ENCODE data around the gene PIK3CB.

The PIK3CB gene

GRCh38 chr3:138799822-138800221 is 34.9 kb downstream of the PIK3CB start:
- no peak overlapping the region for H3K27ac ChIP-seq (ENCODE audit: extremely low read depth, low read depth, low read length)
- H3K4me1 ChIP-seq (ENCODE audit: control insufficient read depth, insufficient read depth, low read length), result no peaks in the 10 kb centered on the region
- H3K36me3 ChIP-seq (ENCODE audit: control insufficient read depth in 2 of 2, insufficient read depth in 1 of 2, low read length in 2 of 2), result no peaks in the 10 kb centered on the region; a peak in 1 of 3 replicates
- ChIA-PET CTCF (no interaction called here), POLR2A (no interaction called here)
- H3K9me3 ChIP-seq (ENCODE audit: control insufficient read depth, insufficient read depth, low read depth, low read length), result no peaks in the 10 kb centered on the region
- TF ChIP-seq ZNF174 (tag by site-specific recombination; IDR thresholded peaks at IDR 0.05) (no peak), MEIS1 (CRISPR knock-in tag; IDR thresholded peaks at IDR 0.05; ENCODE audit: borderline replicate concordance) (no peak), PRDM1 (tag by site-specific recombination; IDR thresholded peaks at IDR 0.05) (no peak), ZNF660 (tag by site-specific recombination; IDR thresholded peaks at IDR 0.05) (no peak), RBAK (tag by site-specific recombination; IDR thresholded peaks at IDR 0.05) (no peak), ZNF146 (tag by site-specific recombination; IDR thresholded peaks at IDR 0.05) (no peak), ZBTB17 (tag by site-specific recombination; IDR thresholded peaks at IDR 0.05) (no peak), SCRT1 (tag by site-specific recombination; IDR thresholded peaks at IDR 0.05; ENCODE audit: borderline replicate concordance) (no peak), ZNF426 (tag by site-specific recombination; IDR thresholded peaks at IDR 0.05) (no peak), ZXDB (tag by site-specific recombination; IDR thresholded peaks at IDR 0.05) (no peak), ZNF747 (tag by site-specific recombination; IDR thresholded peaks at IDR 0.05) (no peak), ZNF548 (tag by site-specific recombination; IDR thresholded peaks at IDR 0.05) (no peak), YY1 (tag by site-specific recombination; IDR thresholded peaks at IDR 0.05) (no peak), ZNF768 (tag by site-specific recombination; IDR thresholded peaks at IDR 0.05) (no peak), ZSCAN30 (tag by site-specific recombination; IDR thresholded peaks at IDR 0.05) (no peak), ZNF785 (tag by site-specific recombination; IDR thresholded peaks at IDR 0.05) (no peak), PRDM6 (tag by site-specific recombination; IDR thresholded peaks at IDR 0.05) (no peak), ZNF677 (tag by site-specific recombination; IDR thresholded peaks at IDR 0.05) (no peak)
- TF ChIP-seq, protein P1, sequence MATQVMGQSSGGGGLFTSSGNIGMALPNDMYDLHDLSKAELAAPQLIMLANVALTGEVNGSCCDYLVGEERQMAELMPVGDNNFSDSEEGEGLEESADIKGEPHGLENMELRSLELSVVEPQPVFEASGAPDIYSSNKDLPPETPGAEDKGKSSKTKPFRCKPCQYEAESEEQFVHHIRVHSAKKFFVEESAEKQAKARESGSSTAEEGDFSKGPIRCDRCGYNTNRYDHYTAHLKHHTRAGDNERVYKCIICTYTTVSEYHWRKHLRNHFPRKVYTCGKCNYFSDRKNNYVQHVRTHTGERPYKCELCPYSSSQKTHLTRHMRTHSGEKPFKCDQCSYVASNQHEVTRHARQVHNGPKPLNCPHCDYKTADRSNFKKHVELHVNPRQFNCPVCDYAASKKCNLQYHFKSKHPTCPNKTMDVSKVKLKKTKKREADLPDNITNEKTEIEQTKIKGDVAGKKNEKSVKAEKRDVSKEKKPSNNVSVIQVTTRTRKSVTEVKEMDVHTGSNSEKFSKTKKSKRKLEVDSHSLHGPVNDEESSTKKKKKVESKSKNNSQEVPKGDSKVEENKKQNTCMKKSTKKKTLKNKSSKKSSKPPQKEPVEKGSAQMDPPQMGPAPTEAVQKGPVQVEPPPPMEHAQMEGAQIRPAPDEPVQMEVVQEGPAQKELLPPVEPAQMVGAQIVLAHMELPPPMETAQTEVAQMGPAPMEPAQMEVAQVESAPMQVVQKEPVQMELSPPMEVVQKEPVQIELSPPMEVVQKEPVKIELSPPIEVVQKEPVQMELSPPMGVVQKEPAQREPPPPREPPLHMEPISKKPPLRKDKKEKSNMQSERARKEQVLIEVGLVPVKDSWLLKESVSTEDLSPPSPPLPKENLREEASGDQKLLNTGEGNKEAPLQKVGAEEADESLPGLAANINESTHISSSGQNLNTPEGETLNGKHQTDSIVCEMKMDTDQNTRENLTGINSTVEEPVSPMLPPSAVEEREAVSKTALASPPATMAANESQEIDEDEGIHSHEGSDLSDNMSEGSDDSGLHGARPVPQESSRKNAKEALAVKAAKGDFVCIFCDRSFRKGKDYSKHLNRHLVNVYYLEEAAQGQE (tag by site-specific recombination; IDR thresholded peaks at IDR 0.05), result no peak
- H3K4me3 ChIP-seq (ENCODE audit: low read depth, low read length), result no peak overlapping the region

GRCh38 chr3:138797508-138798038 is 37.2 kb downstream of the PIK3CB start:
- H3K27ac ChIP-seq (ENCODE audit: extremely low read depth, low read depth, low read length), result no peak overlapping the region
- POLR2A ChIA-PET, result no interaction called here
- no peaks in the 10 kb centered on the region for H3K9me3 ChIP-seq (ENCODE audit: control insufficient read depth, insufficient read depth, low read depth, low read length)
- TF ChIP-seq MZF1 (tag by site-specific recombination; IDR thresholded peaks at IDR 0.05; ENCODE audit: borderline replicate concordance), result no peak
- no peak for TF ChIP-seq ZNF133 (tag by site-specific recombination; IDR thresholded peaks at IDR 0.05)
- TF ChIP-seq ZNF629 (tag by site-specific recombination; IDR thresholded peaks at IDR 0.05), result no peak
- no peak for TF ChIP-seq GLIS1 (tag by site-specific recombination; IDR thresholded peaks at IDR 0.05)
- peaks cover 0 to 4% of the 10 kb centered on the region in 2 experiments; a peak in 2 of 3 replicates for H3K36me3 ChIP-seq (ENCODE audit: control insufficient read depth in 2 of 2, insufficient read depth in 1 of 2, low read length in 2 of 2)
- H3K4me3 ChIP-seq (ENCODE audit: low read depth, low read length), result no peak overlapping the region
- no peaks in the 10 kb centered on the region for H3K4me1 ChIP-seq (ENCODE audit: control insufficient read depth, insufficient read depth, low read length)
- CTCF ChIA-PET, result interaction anchor here (1.1 to 1.7 kb wide), 2 partner anchors 16 to 531 kb away, joined by 3 to 7 read pairs; no protein-coding TSS in a partner anchor

All from HEK293 (cell line).